HEK293 (cell line): Measurements from ENCODE around the gene KCTD1.

Experiments used
- CTCF ChIA-PET: fragments of 350-600 bp; formaldehyde crosslinking; extraction: SDS; loops from one replicate; lab custom pipeline; 2021; ENCODE audit warnings: antibody characterized with exemption; lab: Yijun Ruan, JAX
- POLR2A ChIA-PET: fragments of 300-600 bp; formaldehyde crosslinking; extraction: SDS; loops from one replicate; lab custom pipeline; 2020; ENCODE audit warnings: antibody characterized with exemption, inconsistent platforms; lab: Yijun Ruan, JAX
- H3K27ac ChIP-seq: fragments of 200-500 bp; sonication (Bioruptor generic); 2 replicates; pipeline ENCODE4 v1.5.1; 2014; ENCODE audit warnings: low read depth, low read length, control low read depth, inconsistent platforms; ENCODE audit errors: extremely low read depth
- H3K36me3 ChIP-seq, 2 experiments: fragments of 200-500 bp in 1 of 2; sonication (Bioruptor generic) in 1 of 2; 1 replicate in 1 of 2; 2 replicates in 1 of 2; pipeline ENCODE4 v1.5.1; 2014 to 2017; ENCODE audit warnings: inconsistent platforms in 2 of 2, low read length in 2 of 2; ENCODE audit not compliant: control insufficient read depth in 2 of 2, insufficient read depth in 1 of 2
- H3K4me1 ChIP-seq: fragments of 200-500 bp; sonication (Bioruptor generic); 2 replicates; pipeline ENCODE4 v1.5.1; 2014; ENCODE audit warnings: mild to moderate bottlenecking, low read length, inconsistent platforms; ENCODE audit not compliant: control insufficient read depth, insufficient read depth
- H3K4me3 ChIP-seq: 2 replicates; pipeline ENCODE4 v1.5.1; 2011; ENCODE audit warnings: low read depth, mild to moderate bottlenecking, control low read depth, low read length, moderate library complexity
- H3K9me3 ChIP-seq: fragments of 200-500 bp; sonication (Bioruptor generic); 2 replicates; pipeline ENCODE4 v1.5.1; 2014; ENCODE audit warnings: low read depth, low read length, inconsistent platforms; ENCODE audit not compliant: control insufficient read depth, insufficient read depth
- BCL11A ChIP-seq: fragments of 450-650 bp; formaldehyde crosslinking; IDR thresholded peaks from 2 replicates; pipeline ENCODE4 v1.5.1; 2016; ENCODE audit warnings: low read depth, missing biosample characterization, missing genetic modification characterization
- FEZF1 ChIP-seq: fragments of 450-650 bp; formaldehyde crosslinking; IDR thresholded peaks from 2 replicates; pipeline ENCODE4 v1.5.1; 2016; ENCODE audit warnings: missing biosample characterization, missing genetic modification characterization
- PRDM2 ChIP-seq: fragments of 450-650 bp; formaldehyde crosslinking; IDR thresholded peaks from 2 replicates; pipeline ENCODE4 v1.5.1; 2016; ENCODE audit warnings: missing biosample characterization, missing genetic modification characterization, borderline replicate concordance
- SCRT2 ChIP-seq: fragments of 450-650 bp; formaldehyde crosslinking; IDR thresholded peaks from 2 replicates; pipeline ENCODE4 v1.5.1; 2016; ENCODE audit warnings: missing biosample characterization, missing genetic modification characterization
- ZBTB26 ChIP-seq: fragments of 450-650 bp; formaldehyde crosslinking; optimal IDR thresholded peaks from 2 replicates; pipeline ENCODE3; 2016; ENCODE audit warnings: missing biosample characterization, mild to moderate bottlenecking, missing genetic modification characterization
- ZNF211 ChIP-seq: fragments of 450-650 bp; formaldehyde crosslinking; IDR thresholded peaks from 2 replicates; pipeline ENCODE4 v1.5.1; 2016; ENCODE audit warnings: low read depth, missing biosample characterization, missing genetic modification characterization
- ZNF280C ChIP-seq: fragments of 450-650 bp; formaldehyde crosslinking; IDR thresholded peaks from 2 replicates; pipeline ENCODE4 v1.5.1; 2016; ENCODE audit warnings: missing biosample characterization, missing genetic modification characterization
- ZNF302 ChIP-seq: fragments of 450-650 bp; formaldehyde crosslinking; IDR thresholded peaks from 2 replicates; pipeline ENCODE4 v1.5.1; 2016; ENCODE audit warnings: missing biosample characterization, missing genetic modification characterization, low read depth
- ZNF423 ChIP-seq: fragments of 450-650 bp; formaldehyde crosslinking; IDR thresholded peaks from 2 replicates; pipeline ENCODE4 v1.5.1; 2016; ENCODE audit warnings: missing biosample characterization, missing genetic modification characterization
- ZNF571 ChIP-seq: fragments of 450-650 bp; formaldehyde crosslinking; IDR thresholded peaks from 2 replicates; pipeline ENCODE4 v1.5.0; 2017; ENCODE audit warnings: missing biosample characterization, missing genetic modification characterization
- ZNF677 ChIP-seq: fragments of 450-650 bp; IDR thresholded peaks from 2 replicates; pipeline ENCODE4 v1.5.0; 2018; ENCODE audit warnings: missing biosample characterization, mild to moderate bottlenecking, missing genetic modification characterization, moderate library complexity
- ZNF776 ChIP-seq: fragments of 450-650 bp; formaldehyde crosslinking; IDR thresholded peaks from 2 replicates; pipeline ENCODE4 v1.5.0; 2017; ENCODE audit warnings: missing biosample characterization, missing genetic modification characterization, borderline replicate concordance
- ZNF785 ChIP-seq: fragments of 450-650 bp; formaldehyde crosslinking; IDR thresholded peaks from 2 replicates; pipeline ENCODE4 v1.5.1; 2016; ENCODE audit warnings: missing biosample characterization, missing genetic modification characterization
- ZSCAN18 ChIP-seq: fragments of 450-650 bp; formaldehyde crosslinking; IDR thresholded peaks from 2 replicates; pipeline ENCODE4 v1.5.1; 2016; ENCODE audit warnings: missing biosample characterization, missing genetic modification characterization
- ZSCAN5A ChIP-seq: fragments of 450-650 bp; formaldehyde crosslinking; IDR thresholded peaks from 2 replicates; pipeline ENCODE4 v1.5.1; 2016; ENCODE audit warnings: missing biosample characterization, missing genetic modification characterization

KCTD1 gene

GRCh38 chr18:26491194-26491816 is 57.0 kb downstream of the KCTD1 start:
- H3K27ac ChIP-seq: no peak overlapping the region
- CTCF ChIA-PET: no interaction called here
- H3K4me3 ChIP-seq: no peak overlapping the region
- no peaks in the 10 kb centered on the region for H3K9me3 ChIP-seq
- POLR2A ChIA-PET: no interaction called here
- H3K36me3 ChIP-seq: peaks cover 0 to 4% of the 10 kb centered on the region in 2 experiments; a peak in 1 of 3 replicates
- H3K4me1 ChIP-seq: peaks cover 4% of the 10 kb centered on the region; the same call in 1 of the 2 replicates
- no peak for TF ChIP-seq PRDM2 (tag by site-specific recombination)
- no peak for TF ChIP-seq FEZF1 (tag by site-specific recombination)
- TF ChIP-seq ZNF211 (tag by site-specific recombination): no peak
- TF ChIP-seq ZNF776: no peak
- no peak for TF ChIP-seq ZBTB26 (tag by site-specific recombination)
- TF ChIP-seq ZNF571 (tag by site-specific recombination): no peak
- no peak for TF ChIP-seq ZNF423 (tag by site-specific recombination)
- no peak for TF ChIP-seq SCRT2 (tag by site-specific recombination)
- TF ChIP-seq ZNF785 (tag by site-specific recombination): no peak
- no peak for TF ChIP-seq ZSCAN18
- no peak for TF ChIP-seq ZNF302 (tag by site-specific recombination)
- TF ChIP-seq ZNF677 (tag by site-specific recombination): no peak
- no peak for TF ChIP-seq ZNF280C (tag by site-specific recombination)
- TF ChIP-seq ZSCAN5A (tag by site-specific recombination): no peak
- TF ChIP-seq BCL11A (tag by site-specific recombination): no peak
